Suppressor macrophage (primary cell): ENCODE measurements around the gene TTC27.

Experiments
- DNase-seq, 4 experiments: peaks; one replicate each; pipeline ENCODE4 v3.0.0-alpha.2; 2020 to 2022

TTC27 gene

GRCh38 chr2:32758232-32758631 lies 130.4 kb downstream of the TTC27 start:
- no peak for DNase-seq

GRCh38 chr2:32760628-32761027 lies 132.8 kb downstream of the TTC27 start:
- DNase-seq = no peak

- DNase-seq = no peak
Measured at GRCh38 chr2:32768387-32769174, 140.7 kb downstream of the TTC27 start.

GRCh38 chr2:32770360-32770759 lies 142.5 kb downstream of the TTC27 start:
- DNase-seq = no peak

- peak; percentile 3 to 50 (median 30) for DNase-seq
Measured at GRCh38 chr2:32772638-32773447, 145.0 kb downstream of the TTC27 start.

DNA sequence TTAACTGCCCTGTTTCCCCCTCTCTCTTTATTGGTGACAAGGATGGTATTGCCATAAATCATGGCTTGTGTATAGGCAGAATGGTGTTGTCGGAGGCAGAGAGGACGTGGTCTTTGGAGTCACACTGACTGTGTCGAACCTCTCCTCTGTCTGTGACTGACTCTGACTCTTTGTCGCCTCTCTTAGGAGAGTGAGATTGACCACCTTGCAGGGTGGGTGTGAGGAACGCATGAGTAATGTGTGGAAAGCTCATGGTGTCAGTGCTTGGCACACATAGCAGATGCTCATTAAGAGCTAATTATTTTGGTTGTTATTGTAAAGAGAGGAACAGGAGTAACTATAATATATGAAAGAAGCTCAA lies 145.6 kb downstream of the TTC27 start:
- no peak for DNase-seq

- no peak for DNase-seq
Measured at GRCh38 chr2:32775954-32776353, 148.1 kb downstream of the TTC27 start.

DNA sequence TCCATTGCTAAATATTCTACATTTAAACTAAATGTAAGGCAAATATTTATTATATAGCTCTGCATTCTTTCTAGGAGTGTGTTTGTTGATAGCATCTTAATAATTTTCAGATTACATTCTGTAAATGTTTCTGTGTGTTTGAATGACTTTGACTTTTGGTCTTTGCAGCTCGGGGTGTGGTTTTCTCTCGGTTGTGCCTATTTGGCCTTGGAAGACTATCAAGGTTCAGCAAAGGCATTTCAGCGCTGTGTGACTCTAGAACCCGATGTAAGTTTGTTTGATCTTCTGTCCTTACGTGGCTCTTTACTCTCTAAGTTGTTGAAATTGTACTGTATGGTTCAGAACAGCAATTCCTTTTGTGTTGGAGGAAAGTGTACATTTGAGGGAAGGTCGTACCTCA lies 149.9 kb downstream of the TTC27 start:
- DNase-seq = no peak

- no peak for DNase-seq
Measured at GRCh38 chr2:32780961-32781360, 153.1 kb downstream of the TTC27 start.

DNA sequence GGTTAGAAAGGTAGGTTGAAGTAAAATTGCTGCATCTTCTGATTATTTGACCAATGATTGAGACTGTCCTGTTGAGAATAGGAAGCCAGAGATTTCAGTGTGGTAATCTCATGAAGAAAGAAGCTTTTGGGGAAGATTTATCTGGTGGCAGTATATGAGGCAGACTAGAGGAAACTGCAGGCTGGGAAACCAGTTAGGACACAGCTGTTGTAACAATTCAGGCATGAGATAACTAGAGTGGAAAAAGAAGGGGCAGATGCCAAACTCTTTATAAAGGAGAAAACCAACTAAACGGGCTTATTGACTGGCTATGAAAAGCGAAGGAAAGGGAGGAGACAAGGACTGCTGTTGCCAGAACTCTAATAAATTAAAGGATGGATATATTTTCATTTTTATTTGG lies 155.6 kb downstream of the TTC27 start:
- DNase-seq = no peak

DNA sequence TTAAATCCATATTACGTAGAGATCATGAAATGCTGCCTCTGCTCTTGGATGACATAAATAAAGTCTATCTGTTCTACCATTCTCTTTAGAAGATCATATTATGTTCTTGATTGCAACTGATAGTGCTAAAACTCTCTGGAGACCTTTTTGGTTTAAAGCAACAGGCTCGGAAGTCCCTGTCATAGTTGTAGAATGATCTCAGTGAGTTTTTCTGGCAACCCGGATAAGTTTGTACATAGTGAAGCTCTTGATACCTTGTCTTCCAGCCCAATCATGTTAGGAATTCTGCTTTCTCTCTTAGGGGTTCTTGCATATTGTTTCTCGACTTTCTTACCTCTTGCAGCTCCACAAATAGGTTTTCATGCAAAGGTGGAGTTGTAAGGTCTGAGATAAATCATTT lies 156.1 kb downstream of the TTC27 start:
- DNase-seq = no peak

DNA sequence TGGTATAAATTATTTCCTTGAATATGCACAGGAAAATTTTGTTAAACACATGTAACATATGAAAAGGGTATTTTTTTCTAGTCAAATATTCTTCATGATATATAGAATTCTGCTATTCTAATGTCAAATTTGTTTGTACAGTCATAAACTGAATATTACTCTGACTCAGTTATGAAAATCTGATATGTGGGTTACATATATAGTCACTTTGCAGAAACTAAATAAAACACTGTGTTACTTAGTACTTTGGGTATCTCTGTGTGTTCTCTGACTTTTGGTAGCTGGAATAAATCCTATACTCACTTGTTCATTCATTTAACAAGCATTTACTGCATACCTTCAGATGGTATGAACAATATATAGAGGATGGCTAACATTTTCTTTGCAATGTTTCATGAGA lies 159.4 kb downstream of the TTC27 start:
- no peak for DNase-seq

DNA sequence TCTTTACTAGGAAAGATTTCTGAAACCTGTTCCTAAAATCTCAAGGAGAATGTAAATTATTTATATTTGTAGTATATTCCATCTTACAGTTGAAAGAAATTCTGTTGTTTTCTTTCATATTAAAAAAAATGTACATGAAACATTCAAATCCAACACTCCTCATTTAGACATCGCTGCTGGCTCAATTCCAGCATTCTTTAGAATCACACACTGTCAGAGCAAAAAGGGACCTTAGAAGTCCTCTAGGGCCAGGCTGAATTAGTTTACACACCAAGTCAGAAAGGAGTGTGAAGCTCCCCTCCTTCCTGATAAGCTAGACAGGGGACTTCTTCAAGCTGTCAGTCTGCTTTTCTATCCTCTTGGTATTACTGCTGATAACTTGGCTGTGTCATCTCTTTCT lies 160.3 kb downstream of the TTC27 start:
- no peak for DNase-seq

- no peak for DNase-seq
Measured at GRCh38 chr2:32792416-32792815, 164.6 kb downstream of the TTC27 start.

GRCh38 chr2:32798829-32799228 lies 171.0 kb downstream of the TTC27 start:
- no peak for DNase-seq

- DNase-seq = no peak
Measured at GRCh38 chr2:32801741-32802140, 173.9 kb downstream of the TTC27 start.

DNA sequence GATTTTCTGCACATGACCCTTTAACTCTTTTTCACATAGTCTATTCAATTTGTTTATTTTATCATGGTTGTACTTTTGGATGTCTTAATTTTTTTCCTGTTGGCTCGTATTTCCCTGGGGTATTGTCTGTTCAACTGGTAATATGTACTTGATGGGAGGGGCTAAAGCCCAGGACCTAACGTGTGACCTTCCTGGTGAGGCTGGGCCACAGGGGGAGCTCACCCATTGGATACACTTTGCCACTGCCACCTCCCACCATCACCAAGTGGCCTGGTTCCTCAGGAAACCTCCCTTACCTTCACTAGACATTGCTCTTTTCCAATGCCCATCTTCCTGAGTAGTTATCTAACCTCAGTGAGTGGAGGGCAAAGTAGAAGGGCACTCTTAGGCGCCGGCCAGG lies 175.0 kb downstream of the TTC27 start:
- no peak for DNase-seq

DNA sequence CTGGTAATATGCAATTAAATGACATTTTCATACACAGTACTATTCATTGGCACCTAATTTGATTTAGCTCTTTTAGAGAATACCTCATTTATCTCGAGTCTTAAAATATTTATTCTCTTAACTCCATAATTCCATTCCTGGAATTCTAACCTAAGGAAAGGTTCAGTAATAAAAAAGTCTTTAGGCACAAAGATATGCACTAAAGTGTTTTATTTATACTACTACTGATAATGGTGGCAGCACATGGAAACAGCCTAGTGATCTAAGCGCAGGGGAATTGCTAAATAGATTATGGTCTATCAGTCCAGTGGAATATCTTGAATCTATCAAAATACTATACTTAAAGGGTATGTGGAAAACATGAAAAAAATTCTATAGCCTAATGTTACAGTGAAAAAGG lies 176.4 kb downstream of the TTC27 start:
- DNase-seq = no peak

GRCh38 chr2:32805104-32806095 lies 177.6 kb downstream of the TTC27 start:
- DNase-seq = no peak

DNA sequence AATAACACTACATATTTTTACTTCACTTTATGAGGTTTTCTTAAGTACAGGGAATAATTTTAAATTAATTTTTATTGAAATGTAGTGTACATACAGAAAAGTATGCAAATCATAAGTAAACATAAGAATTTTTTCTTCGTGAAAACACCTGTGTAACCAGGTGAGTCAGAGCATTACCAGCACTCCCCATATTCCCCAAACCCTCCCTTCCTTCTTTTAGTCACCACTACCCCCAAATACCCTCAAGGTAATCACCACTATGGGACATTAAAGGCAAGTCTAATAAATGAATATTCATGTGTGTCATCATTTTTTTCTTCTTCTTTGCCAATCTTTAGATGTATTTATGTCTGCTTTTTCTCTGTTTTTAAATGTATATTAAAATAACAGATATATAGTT lies 179.0 kb downstream of the TTC27 start:
- no peak for DNase-seq

DNA sequence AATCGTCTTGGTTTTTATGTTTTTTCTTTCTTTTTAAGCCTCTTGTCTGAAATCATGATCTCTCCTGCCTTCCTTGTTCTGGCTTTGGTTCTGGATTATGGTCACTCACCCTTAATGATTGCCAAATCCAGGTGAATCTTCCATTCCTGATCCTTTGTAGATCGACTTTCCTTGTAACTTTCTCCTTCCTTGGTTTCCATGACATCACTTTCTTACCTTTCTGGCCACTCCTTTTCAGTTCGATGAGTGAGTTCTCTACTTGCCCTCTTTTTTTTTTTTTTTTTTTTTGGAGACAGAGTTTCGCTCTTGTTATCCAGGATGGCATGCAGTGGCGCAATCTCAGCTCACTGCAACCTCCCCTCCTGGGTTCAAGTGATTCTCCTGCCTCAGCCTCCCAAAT lies 179.8 kb downstream of the TTC27 start:
- DNase-seq = no peak

DNA sequence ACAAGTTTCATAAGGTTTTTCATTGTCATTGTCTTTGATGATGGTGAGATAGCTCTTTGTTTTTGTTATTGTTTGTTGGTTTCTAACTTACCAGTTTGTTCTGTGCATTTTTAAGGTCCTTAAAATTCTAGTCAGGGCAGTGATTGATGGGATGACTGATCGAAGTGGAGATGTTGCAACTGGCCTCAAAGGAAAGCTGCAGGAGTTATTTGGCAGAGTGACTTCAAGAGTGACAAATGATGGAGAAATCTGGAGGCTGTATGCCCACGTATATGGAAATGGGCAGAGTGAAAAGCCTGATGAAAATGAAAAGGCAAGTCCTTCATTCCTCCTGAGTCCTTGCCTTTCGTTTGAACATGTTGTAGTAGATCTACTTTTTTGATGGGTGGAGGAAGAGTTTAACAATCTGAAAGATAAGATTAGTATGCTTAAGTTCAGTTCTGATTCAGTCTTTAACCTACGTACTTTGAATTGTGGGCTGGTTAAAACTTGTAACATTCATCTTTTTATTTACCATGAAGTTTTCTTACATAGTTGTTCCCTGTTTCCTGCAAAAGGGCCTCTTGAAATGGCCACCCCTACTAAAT lies 183.2 kb downstream of the TTC27 start:
- no peak for DNase-seq

GRCh38 chr2:32811696-32812095 lies 183.8 kb downstream of the TTC27 start:
- DNase-seq = no peak
